ENCODE results near the gene ATP1B1. TPM values are rescaled to one million over a fixed set of nuclear protein-coding genes. Genes with fewer than 3 reads are reported as not detected.
"Not testable (repeated sequence)": the region's sequence is repeated elsewhere in the genome, so short reads cannot be mapped to it uniquely, and the experiment has no call there.

The ATP1B1 gene
- polyA plus RNA-seq, 12 donors: 16.0 to 388 (median 21.9) TPM

DNA sequence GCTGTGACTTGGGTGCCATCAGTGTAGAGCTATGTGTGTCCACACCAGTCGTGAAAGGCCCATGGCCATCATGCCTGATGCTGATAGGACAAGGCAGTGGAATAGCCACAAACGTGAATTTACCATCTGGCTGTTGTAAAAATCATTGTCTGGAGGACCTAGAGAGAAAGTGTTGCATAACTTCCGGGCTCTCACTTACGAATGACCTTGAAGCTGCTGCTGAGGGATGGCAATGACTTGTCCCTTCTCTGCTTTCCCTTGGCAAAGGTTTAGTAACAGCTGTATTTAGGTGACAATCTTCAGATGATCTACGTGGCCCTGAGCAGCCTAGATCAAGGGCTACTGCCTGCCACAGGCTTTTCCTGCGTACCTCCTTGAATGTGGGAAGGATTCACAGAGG is 5.8 kb downstream of the ATP1B1 start:
- DNase-seq: no peak

DNA sequence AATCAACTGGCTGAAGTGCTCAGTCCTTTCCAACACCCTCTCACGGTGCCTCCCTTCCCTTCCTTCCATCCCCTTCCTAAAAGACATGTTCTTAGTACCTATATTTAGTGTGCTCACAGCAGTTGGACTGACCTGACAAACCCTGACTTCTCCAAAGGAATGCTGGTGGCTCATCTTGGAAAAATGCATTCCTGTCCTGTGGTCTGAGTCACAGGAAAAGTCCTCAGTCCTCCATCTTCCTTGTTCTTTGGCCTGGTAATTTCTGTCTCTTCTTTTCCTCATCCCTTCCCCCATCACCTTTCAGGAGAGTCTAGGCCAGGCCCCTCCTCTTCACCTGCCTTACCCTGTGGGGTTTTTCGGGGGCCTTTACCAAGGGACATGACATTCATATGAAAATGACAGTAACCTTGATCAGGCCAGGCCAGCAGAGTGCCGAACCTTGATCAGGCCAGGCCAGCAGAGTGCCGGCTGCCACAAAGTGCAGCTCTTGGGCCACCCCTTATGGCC is 7.2 kb downstream of the ATP1B1 start:
- DNase-seq: no peak

DNA sequence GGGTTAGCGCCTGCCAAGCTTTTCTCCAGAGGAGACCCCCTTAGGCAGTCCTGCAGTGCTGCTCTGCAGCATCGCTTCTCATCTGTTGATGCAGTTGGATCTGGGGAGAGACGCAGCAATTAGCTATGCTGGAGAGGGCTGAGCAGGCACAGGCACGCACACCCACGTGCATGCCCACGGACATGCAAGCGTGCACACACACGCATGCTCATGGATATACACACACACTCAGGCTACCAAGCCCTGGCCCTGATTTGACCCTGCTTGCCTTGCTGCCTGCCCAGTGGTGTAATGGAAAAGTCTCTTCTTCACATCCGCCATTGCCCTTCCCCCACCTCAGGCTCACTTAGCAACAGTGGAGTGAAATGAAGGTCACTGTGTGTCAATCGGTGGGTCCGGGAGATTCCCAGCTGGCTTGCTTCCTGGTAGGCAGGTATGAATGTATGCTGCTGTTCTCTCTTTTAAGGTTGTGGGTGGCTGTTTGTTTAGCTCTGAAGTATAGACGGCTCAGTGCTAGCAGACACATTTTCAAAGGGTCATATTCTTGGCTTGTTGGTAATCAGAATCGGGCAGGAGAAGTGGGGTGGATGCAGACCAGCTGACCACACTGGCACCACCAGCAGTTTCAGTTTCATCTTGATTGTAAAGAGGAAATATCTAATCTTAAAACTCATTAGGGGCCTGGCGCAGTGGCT is 9.5 kb downstream of the ATP1B1 start:
- no peak for DNase-seq

DNA sequence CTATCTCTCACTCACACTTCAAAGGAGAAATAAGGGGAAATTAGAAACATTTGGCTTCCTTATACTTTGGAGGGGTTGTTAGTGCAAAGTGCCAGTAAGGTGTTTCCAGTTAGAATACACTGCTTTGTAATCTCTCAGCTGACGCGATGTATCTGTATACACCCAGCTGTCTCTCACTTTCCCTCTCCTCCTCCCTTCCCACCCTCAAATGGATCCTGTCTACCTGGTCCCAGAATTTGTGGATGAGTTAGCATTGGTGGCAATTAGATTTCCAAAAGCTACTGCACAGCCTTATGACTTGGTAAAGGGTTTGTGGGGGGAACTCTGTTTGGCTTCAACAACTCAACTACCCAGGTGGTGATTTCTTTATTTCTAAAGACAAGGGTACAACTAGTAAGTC is 10.5 kb downstream of the ATP1B1 start:
- DNase-seq: no peak

DNA sequence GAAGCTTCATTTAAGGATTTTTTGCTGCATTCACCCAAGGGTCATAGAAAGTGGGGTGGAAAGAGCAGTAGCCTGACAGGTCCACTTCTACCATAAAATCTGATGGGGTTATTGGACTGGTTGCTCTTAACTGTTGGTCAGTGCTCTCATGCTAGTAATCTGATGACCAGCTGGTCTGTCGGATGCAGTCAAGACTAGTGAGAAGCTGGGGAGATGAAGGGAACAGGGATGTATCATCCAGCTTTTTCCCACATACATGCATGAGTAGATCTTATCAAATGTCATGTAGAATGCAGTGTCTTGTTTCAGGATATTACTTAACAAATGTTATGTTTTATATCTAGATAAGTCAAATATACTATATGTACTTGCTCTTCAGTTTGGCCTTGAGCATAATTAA is 11.1 kb downstream of the ATP1B1 start:
- DNase-seq: no peak

DNA sequence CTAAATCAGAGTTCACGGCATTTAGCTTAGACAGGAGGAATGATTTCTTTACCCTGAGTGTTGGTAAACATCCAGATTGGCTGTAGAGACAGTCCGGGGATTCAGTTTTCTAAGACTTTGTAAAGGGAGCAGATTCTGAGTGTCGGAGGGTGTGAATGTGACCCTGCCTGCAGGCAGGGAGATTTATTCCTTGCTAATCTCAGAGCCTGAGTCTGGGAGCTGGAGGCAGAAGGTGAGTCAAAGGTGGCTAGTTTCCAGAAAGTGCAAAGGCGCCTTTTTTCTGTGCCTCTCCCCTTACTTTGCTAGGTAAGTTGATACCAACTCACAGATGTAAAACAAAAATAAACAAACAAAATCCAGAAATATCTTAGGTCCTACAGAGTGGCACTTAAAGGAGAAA is 11.7 kb downstream of the ATP1B1 start:
- DNase-seq: no peak

DNA sequence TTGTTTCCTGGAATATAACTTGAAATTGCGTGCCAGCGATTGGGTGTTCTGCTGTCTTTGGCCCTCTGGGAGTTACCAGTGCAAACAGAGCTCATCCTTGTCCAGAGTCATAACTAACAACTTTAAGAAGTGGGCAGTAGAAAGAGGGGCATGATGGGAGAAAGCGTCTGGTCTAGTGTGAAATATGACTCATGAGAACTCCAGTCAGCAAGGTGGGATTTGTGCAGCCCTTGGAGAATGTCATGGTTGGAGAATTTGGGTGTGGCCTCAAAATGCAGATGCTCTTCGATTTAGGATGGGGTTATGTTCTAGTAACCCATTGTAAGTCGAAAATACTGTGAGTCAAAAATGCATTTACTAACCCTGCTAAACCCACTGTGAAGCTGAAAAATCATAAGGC is 12.9 kb downstream of the ATP1B1 start:
- no peak for DNase-seq

DNA sequence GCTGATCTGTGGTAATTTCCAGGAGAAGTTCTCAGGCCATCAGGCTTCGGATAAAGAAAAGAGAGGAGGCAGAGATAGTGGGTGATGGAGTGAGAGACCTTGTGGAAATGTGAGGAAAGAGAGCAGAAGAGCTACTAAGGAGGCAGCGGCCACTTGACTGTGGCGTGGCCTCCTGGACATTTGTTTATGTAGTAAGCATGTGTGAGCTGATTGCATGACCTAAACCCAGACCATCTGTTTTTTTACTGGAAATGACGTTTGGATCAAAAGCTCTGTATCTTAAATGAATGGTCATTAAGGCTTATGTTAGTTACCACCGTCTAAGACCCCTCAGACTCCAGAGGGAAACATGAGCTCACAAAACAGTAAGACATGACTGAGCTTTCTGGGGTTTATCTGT is 13.6 kb downstream of the ATP1B1 start:
- DNase-seq: no peak

DNA sequence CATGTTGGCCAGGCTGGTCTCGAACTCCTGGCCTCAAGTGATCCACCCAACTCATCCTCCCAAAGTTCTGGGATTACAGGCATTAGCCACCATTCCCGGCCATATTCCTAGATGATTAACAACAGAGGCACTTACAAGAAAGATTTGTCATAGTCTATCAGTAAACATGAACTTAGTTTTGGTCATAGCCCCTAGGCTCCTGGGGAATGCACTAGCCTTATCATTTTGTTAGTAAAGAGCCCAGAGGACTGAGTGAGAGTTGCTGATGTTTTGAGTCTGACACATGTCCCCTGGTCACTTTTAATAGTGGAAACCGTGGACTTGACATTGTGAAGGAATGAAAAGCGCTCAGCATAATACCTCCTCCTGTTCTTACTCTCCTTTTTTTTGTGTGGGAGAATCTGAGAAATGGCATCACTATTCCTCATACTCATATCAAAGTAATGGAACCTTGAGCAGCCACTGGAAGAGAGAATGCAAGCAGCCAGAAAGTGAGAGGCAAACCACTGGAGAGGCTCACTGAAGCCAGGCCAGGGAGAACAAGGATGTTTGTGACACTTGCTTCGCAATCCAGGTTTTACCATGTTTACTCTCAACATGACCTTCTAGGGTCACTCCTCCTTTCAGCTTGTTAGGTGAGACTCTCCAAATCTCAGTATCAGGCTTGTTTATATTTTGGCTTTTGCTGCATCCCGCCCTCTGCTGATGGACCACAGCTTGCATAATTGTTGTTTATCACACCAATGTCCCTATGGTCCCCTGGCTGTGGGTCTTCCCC is 14.8 kb downstream of the ATP1B1 start:
- no peak for DNase-seq

DNA sequence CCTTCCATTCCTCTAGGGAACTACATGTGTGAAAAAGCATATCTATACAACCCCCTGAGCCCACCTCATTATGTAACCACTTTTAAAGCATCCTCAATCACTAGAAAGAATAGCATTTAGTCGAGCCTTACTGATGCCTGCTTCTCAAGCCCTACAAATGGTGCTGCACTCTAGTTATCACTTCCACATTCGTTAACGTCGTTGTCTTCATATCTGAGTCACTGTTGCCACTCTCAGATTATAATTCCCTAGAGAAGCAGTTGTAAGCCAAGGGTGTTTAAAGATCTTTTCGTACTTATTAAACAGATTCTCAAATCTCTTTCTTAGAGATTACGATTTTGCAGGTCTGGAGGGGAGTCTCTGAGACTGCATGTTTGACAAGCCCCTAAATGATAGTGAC is 16.5 kb downstream of the ATP1B1 start:
- no peak for DNase-seq

DNA sequence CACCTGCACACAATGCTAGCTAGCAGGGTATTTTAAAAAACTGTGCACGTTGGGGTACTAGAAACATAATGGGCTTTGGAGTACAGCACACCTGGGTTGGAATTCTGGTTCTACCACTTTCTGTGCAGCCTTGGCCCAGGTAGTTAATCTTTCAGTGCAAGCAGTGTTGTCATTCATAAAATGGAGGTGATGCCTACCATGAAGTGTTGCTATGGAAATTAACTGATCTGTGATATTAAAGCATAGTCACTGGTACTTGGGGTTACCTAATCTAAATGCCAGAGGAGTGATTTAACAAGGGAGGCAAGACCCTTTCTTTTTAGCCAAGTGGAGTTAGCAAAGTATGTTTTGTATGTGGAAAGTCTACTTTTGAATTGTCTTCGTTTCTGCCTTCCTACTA is 18.0 kb downstream of the ATP1B1 start:
- no peak for DNase-seq

DNA sequence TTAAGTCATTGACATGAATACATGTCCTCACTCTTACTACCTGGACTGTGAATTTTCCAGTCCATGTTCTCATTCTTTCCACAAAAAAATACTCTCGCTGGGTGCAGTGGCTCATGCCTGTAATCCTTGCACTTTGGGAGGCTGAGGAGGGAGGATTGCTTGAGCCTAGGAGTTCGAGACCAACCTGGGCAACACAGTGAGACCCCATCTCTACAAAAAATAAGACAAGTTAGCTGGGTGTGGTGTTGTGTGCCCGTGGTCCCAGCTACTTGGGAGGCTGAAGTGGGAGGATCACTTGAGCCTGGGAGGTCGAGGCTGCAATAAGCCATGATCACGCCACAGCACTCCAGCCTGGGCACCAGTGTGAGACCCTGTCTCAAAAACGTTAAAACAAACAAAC is 19.1 kb downstream of the ATP1B1 start:
- not testable (repeated sequence) for DNase-seq

DNA sequence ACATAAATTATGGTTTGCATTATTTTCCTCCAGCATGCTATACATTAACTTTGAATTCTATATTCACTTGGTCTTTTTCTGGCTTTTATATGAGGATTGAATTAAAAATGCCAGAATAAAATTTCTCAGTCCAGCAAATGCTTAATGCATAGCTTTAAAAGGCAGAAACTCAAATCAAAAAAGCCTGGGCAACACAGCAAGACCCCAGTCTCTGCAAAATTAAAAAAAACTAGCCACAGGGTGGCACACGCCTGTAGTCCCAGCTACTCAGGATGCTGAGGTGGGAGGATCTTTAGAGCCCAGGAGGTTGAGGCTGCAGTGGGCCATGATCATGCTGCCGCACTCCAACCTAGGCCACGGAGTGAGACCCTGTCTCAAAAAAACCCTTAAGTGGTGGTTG is 19.8 kb downstream of the ATP1B1 start:
- no peak for DNase-seq

DNA sequence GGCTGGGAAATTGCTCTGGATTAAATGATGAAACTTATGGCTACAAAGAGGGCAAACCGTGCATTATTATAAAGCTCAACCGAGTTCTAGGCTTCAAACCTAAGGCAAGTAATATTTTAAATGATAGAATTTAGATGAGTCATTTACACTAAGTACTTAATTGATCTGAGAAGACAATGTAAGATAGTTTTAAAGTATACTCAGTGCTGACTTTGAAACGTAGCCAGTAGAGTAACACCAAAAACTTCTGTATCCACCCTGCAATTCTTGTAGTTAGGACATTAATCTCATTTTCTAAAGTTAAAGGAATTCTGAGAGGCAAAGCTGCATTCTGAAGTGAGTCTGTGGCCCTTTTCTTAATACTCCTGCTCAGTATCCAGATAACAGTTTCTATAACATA is 20.8 kb downstream of the ATP1B1 start:
- no peak for DNase-seq

DNA sequence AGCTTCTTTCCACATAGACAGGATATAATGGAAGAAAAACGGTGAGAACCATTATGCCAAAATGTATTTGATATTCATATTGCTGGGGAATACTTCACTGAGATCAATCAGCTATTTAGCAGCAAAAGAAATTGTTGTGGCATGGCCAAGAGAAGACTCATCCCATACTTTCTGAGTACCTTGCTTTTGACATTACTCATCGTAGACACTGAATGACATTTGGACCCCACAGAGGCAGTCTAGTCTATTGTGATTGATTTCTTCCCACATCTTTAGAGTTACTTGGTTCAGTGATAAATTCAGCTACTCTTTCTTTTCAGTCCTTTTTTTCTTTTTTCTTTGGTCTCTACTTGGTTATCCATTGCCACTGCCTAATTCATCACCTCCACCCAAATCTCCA is 22.1 kb downstream of the ATP1B1 start:
- DNase-seq: no peak

DNA sequence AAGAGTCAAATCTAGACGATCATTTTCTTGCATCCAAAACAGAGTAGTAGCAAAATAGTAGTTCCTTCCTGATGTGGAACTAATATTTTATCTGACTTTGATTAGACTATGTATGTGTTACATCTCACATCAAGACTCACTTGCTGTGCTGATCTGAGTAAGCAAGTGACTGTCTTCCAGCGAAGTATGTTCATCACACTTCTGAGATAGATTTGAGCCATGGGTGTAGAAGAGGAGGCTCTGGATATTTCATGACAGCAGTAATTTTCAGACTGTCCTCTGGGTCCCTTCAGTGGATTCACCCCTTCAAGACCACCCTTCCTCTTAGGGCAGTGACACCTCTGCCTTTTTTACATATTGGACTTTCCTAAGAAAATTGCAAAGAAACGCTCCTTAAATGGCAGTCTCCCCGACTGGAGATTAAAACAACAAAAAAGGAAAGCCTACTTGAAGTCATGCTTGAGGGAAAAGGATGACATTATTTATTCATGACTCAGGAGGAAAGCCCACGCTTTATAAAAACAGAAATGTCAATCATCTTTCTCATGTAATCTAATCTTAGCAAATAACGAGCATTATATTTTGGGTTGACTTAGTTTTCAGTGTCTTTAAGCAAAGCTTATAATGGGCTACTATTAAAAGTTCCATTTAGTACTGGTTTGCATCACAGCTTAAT is 22.8 kb downstream of the ATP1B1 start:
- DNase-seq: no peak

DNA sequence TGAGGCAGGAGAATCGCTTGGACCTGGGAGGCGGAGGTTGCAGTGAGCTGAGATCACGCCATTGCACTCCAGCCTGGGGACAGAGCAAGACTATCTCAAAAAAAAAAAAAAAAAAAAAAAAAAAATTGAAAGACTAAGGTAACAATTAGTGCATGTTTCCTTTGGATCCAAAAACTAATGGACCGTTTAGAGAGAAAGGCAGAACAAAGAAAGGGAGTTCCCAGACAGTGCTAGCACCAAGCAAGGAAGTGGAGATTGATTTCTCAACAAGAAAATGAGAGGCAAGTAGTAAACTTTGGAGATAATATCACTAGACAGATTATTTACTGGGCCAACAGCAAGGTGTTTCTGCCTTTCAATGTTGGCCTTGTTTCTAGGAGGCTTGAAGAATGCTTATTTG is 24.2 kb downstream of the ATP1B1 start:
- no peak for DNase-seq

DNA sequence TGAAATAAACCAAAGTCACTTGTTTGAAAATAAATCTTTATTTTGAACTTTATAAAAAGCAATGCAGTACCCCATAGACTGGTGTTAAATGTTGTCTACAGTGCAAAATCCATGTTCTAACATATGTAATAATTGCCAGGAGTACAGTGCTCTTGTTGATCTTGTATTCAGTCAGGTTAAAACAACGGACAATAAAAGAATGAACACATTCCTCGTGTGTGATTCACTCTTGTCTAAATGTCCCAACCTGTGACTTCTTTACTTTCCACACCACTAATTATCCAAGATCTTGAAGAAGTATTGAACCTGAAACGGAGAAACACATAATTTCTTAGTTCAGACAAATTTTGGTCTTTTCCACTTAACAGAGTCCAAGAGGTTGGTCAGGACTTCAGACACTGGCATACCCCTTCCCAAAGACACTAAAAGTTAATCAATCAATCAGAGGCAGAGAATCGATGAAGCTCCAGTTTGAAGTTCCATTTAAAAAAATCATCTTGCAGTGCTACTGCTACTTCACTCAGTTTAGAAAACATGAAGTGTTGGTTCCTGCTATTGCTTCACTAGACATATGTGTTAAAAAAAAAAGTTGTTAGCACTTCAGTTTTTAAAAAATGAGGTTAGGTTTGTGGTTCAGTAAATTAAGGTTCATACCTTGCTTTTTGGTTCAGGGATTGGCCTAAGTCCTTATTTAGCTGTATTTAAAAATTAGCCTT is 26.2 kb downstream of the ATP1B1 start:
- no peak for DNase-seq

DNA sequence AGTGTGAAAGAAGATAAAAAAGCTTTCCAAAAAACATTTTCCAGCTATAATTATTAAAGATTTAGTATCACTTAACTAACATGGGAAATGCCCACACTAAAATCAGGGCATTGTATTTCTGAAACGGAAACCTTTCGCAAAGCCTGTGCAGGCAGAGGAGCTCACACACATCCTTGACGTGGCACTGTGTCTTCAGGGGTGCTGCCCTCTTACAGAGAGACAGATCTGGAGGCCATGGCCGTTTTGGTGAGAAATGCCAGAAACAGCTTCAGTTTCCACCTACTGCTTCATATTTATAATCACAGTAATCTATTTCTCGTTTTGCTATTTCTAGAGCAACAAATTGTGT is 26.7 kb downstream of the ATP1B1 start:
- no peak for DNase-seq

DNA sequence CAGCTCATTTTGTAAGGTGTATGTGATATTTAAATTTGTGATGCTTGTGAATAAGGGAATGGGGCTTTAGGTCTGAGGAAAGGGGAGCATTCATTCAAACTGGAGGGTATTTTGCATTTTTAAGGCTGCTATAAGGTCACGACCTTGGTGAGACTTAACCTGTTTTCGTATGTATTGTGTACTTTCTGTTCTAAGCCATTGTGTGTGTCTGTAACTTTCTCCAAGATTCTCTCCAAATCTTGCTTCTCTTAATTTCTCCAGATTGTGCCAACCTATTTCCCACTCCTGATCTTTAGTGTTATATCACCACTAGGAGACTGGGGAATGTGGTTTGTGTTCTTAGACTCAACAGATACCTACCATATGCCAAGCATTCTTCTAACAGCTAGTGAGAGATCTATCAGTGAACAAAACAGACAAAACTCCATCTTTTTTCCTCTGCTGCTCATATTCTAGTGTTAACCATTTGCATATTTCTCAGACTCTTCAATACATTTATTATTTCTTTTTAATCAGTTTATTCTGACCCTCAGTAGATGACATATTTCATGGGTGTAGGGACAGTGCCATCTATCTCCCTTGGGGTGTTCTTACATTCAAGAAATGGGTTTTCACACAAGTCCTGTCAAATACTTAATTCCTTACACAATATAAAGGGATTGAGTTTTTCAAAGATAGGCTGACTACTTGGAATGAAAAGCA is 27.5 kb downstream of the ATP1B1 start:
- no peak for DNase-seq

DNA sequence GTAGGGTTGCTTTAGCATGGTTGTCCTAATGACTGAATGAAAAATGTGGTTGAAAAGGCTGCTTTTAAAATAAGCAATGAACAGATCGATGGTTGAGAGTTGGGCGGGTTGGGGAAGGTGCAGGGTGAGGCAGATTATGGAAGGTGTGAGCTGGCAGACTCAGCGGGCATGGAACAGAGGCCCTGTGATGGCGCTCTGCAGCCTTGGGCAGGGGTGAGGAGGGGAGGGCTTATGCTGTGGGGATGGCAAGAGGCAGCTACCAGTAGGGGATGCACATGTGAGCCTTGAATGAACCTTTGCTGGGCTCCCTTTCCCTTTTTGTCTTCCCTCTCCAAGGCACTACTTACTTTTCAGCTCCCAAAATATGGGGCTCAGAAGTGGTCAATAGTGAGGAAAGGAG is 30.9 kb downstream of the ATP1B1 start:
- DNase-seq: no peak
